HCT116 (cell line): Measurements from ENCODE around the gene NDUFS7. TPM values are rescaled to one million over a fixed set of nuclear protein-coding genes. Genes with fewer than 3 reads are reported as not detected.

ENCODE experiments used
- ATAC-seq: fragments of 200-7000 bp; cut with Tn5 transposase; 2 replicates; pipeline ENCODE4 v1.9.1; 2020; ENCODE audit warnings: mild to moderate bottlenecking, moderate library complexity
- BruUV-seq: library from RNA; stranded (reverse); fragments of 400-500 nt; replicated peaks from 2 replicates; lab custom pipeline; 2021; lab: Mats Ljungman, UMichigan
- CTCF ChIA-PET: fragments of 300-600 bp; sonication (Branson Sonifier 250); formaldehyde crosslinking; loops from one replicate; lab custom pipeline; 2021; ENCODE audit warnings: antibody characterized with exemption; lab: Charles Lee
- POLR2A ChIA-PET: fragments of 300-600, 350-600 bp; sonication (Branson Sonifier 250); formaldehyde crosslinking; loops from one replicate; lab custom pipeline; 2021; ENCODE audit warnings: antibody characterized with exemption; lab: Charles Lee
- RAD21 ChIA-PET, 2 experiments: fragments of 300-600 bp; sonication (Branson Sonifier 250); formaldehyde crosslinking; loops; one replicate each; lab custom pipeline; 2023; ENCODE audit warnings: low total read pairs in 2 of 2; ENCODE audit not compliant: uncharacterized antibody in 2 of 2, unreplicated experiment in 2 of 2, low non-redundant PET in 1 of 2; lab: Charles Lee
- DNase-seq: peaks from one replicate; pipeline ENCODE4 v3.0.0-alpha.2; 2010; ENCODE audit warnings: low read depth, low spot score
- H2AFZ ChIP-seq: fragments of 200-600 bp; shearing (Covaris generic), sonication (generic); 2 replicates; pipeline ENCODE4 v1.6.1; 2017; ENCODE audit warnings: low read depth, mixed run types, mixed read lengths, antibody characterized with exemption, low read length; ENCODE audit not compliant: poor library complexity, severe bottlenecking
- H3K27ac ChIP-seq: 2 replicates; pipeline ENCODE4 v1.5.1; 2012; ENCODE audit warnings: low read depth, low read length
- H3K27me3 ChIP-seq: fragments of 200-600 bp; sonication (generic); 2 replicates; pipeline ENCODE4 v1.6.1; 2016; ENCODE audit warnings: mixed run types, low read length, mixed read lengths; ENCODE audit not compliant: insufficient read depth
- H3K36me3 ChIP-seq, 2 experiments: fragments of 200-500 bp in 1 of 2; fragments of 200-600 bp in 1 of 2; sonication (Bioruptor generic) in 1 of 2; sonication (generic) in 1 of 2; 2 replicates each; pipeline versions ENCODE4 v1.5.1 to v1.6.1; 2014 to 2016; ENCODE audit warnings: low read length in 2 of 2, inconsistent platforms in 1 of 2, mixed read lengths in 1 of 2, mixed run types in 1 of 2; ENCODE audit not compliant: insufficient read depth in 2 of 2, control insufficient read depth in 1 of 2
- H3K4me1 ChIP-seq, 2 experiments: fragments of 200-600 bp in 1 of 2; sonication (generic) in 1 of 2; 2 replicates each; pipeline versions ENCODE4 v1.5.1 to v1.6.1; 2012 to 2017; ENCODE audit warnings: low read length in 2 of 2, inconsistent platforms in 1 of 2, mild to moderate bottlenecking in 1 of 2, mixed read lengths in 1 of 2, mixed run types in 1 of 2, moderate library complexity in 1 of 2; ENCODE audit not compliant: insufficient read depth in 2 of 2, control insufficient read depth in 1 of 2
- H3K4me2 ChIP-seq: fragments of 200-600 bp; sonication (generic); 2 replicates; pipeline ENCODE4 v1.6.1; 2017; ENCODE audit warnings: mixed run types, low read length, mixed read lengths
- H3K4me3 ChIP-seq, 2 experiments: fragments of 200-600 bp in 1 of 2; sonication (generic) in 1 of 2; replicated peaks in 1 of 2; 2 replicates each; pipeline ENCODE4 v1.5.1; 2011 to 2016; ENCODE audit warnings: low read length in 2 of 2, control low read depth in 1 of 2, low read depth in 1 of 2, mild to moderate bottlenecking in 1 of 2, mixed read lengths in 1 of 2, mixed run types in 1 of 2
- H3K79me2 ChIP-seq: fragments of 200-600 bp; sonication (generic); 2 replicates; pipeline ENCODE4 v1.6.1; 2017; ENCODE audit warnings: mild to moderate bottlenecking, mixed run types, low read length, moderate library complexity, mixed read lengths; ENCODE audit not compliant: insufficient read depth
- H3K9ac ChIP-seq: fragments of 200-600 bp; sonication (generic); 2 replicates; pipeline ENCODE4 v1.6.1; 2016; ENCODE audit warnings: low read length, mixed read lengths
- H3K9me2 ChIP-seq: fragments of 200-600 bp; sonication (generic), shearing (Covaris generic); 2 replicates; pipeline ENCODE4 v1.6.1; 2017; ENCODE audit warnings: mixed run types, mild to moderate bottlenecking, moderate library complexity; ENCODE audit not compliant: insufficient read depth
- H3K9me3 ChIP-seq, 2 experiments: fragments of 200-500 bp in 1 of 2; fragments of 200-600 bp in 1 of 2; sonication (Bioruptor generic) in 1 of 2; sonication (generic) in 1 of 2; 2 replicates each; pipeline ENCODE4 v1.6.1; 2014 to 2017; ENCODE audit warnings: low read length in 2 of 2, mixed read lengths in 2 of 2, inconsistent platforms in 1 of 2, low read depth in 1 of 2, mild to moderate bottlenecking in 1 of 2, mixed run types in 1 of 2, moderate library complexity in 1 of 2; ENCODE audit not compliant: control insufficient read depth in 1 of 2, insufficient read depth in 1 of 2
- H4K20me1 ChIP-seq: fragments of 200-600 bp; sonication (generic), shearing (Covaris generic); 2 replicates; pipeline ENCODE4 v1.6.1; 2017; ENCODE audit warnings: mixed run types, mild to moderate bottlenecking, moderate library complexity; ENCODE audit not compliant: insufficient read depth
- CBX3 ChIP-seq: IDR thresholded peaks from 2 replicates; pipeline ENCODE4 v1.6.1; 2012; ENCODE audit warnings: low read depth
- EGR1 ChIP-seq: IDR thresholded peaks from 2 replicates; pipeline ENCODE4 v1.6.1; 2012; ENCODE audit warnings: low read depth
- EZH2 ChIP-seq: fragments of 200-600 bp; sonication (generic); IDR thresholded peaks from 2 replicates; pipeline ENCODE4 v1.6.1; 2017; ENCODE audit warnings: antibody characterized with exemption, mixed run types
- JUND ChIP-seq: IDR thresholded peaks from 2 replicates; pipeline ENCODE4 v1.6.1; 2012
- POLR2A ChIP-seq: IDR thresholded peaks from 2 replicates; pipeline ENCODE4 v1.7.0; 2011; ENCODE audit warnings: borderline replicate concordance; ENCODE audit not compliant: insufficient read depth, insufficient read length; ENCODE audit errors: extremely low read depth
- POLR2AphosphoS5 ChIP-seq: IDR thresholded peaks from 2 replicates; pipeline ENCODE4 v1.6.1; 2011; ENCODE audit warnings: mild to moderate bottlenecking, low read depth, low read length, moderate library complexity
- RAD21 ChIP-seq: IDR thresholded peaks from 2 replicates; pipeline ENCODE4 v1.6.1; 2012; ENCODE audit warnings: low read depth, mild to moderate bottlenecking
- SP1 ChIP-seq: IDR thresholded peaks from 2 replicates; pipeline ENCODE4 v1.6.1; 2012; ENCODE audit warnings: low read depth
- TCF7L2 ChIP-seq: IDR thresholded peaks from 2 replicates; pipeline ENCODE4 v1.7.0; 2011; ENCODE audit warnings: borderline replicate concordance, inconsistent platforms; ENCODE audit not compliant: insufficient read depth, insufficient read length; ENCODE audit errors: extremely low read depth
- intact Hi-C: fragments of 100-400 bp; cut with micrococcal nuclease; formaldehyde crosslinking; loops from 2 replicates; pipeline ENCODE4 v1.10.0; 2022
- total RNA-seq: library from RNA; stranded (reverse); gene quantifications from one replicate; pipeline ENCODE4 v1.2.1, GENCODE V29; 2021; ENCODE audit not compliant: unreplicated experiment
- TF ChIP-seq, protein P1 (sequence below): IDR thresholded peaks from 2 replicates; pipeline ENCODE4 v1.6.1; 2012; ENCODE audit warnings: low read depth
- TF ChIP-seq, protein P2 (sequence below), 3 experiments: fragments of 200-600 bp in 1 of 3; sonication (generic) in 1 of 3; IDR thresholded peaks in 2 of 3; conservative IDR thresholded peaks in 1 of 3; 2 replicates each; pipeline ENCODE4 v1.5.1; 2012 to 2017; ENCODE audit warnings: low read depth in 2 of 3, low read length in 2 of 3, antibody characterized with exemption in 1 of 3, borderline replicate concordance in 1 of 3, control low read depth in 1 of 3, mild to moderate bottlenecking in 1 of 3, mixed read lengths in 1 of 3, mixed run types in 1 of 3, moderate library complexity in 1 of 3; ENCODE audit not compliant: insufficient read depth in 1 of 3
- TF ChIP-seq, protein P3 (sequence below): IDR thresholded peaks from 2 replicates; pipeline ENCODE4 v1.6.1; 2012
- TF ChIP-seq, protein P4 (sequence below): IDR thresholded peaks from 2 replicates; pipeline ENCODE4 v1.6.1; 2011; ENCODE audit warnings: mild to moderate bottlenecking, low read length, moderate library complexity; ENCODE audit not compliant: insufficient replicate concordance; ENCODE audit errors: extremely low read depth

NDUFS7 gene
- total RNA-seq, 1 experiment from 2014 or later: 114 TPM

DNA sequence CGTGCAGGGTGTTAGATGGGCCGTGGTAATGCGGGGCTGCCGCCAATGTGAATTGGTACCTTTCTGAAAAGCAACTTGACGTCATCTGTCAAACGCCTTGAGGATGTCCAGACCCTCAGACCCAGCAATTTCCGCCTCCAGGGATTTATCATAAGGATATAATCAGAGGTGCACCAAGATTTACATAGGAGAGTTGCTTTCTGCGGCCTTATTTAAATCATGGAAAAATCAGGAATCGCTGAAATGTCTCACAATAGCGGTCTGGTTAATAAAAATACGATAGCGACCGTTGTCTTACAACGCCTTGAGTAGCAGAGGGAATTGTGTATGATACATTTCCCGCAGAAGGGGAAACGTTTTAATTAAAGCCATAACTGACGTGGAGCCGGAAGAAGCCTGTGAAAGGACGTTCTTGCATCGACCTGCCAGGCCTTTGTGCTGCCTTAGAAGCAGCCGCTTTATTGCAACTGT, 32.3 kb upstream of the NDUFS7 start:
- H4K20me1 ChIP-seq: no peaks in the 10 kb centered on the region
- peaks cover 14% of the 10 kb centered on the region for H3K79me2 ChIP-seq
- DNase-seq: no peak
- H3K9me3 ChIP-seq: no peaks in the 10 kb centered on the region
- TF ChIP-seq TCF7L2 (no peak), JUND (no peak), CBX3 (no peak), EGR1 (no peak), RAD21 (no peak), EZH2 (no peak)
- TF ChIP-seq, protein P1, sequence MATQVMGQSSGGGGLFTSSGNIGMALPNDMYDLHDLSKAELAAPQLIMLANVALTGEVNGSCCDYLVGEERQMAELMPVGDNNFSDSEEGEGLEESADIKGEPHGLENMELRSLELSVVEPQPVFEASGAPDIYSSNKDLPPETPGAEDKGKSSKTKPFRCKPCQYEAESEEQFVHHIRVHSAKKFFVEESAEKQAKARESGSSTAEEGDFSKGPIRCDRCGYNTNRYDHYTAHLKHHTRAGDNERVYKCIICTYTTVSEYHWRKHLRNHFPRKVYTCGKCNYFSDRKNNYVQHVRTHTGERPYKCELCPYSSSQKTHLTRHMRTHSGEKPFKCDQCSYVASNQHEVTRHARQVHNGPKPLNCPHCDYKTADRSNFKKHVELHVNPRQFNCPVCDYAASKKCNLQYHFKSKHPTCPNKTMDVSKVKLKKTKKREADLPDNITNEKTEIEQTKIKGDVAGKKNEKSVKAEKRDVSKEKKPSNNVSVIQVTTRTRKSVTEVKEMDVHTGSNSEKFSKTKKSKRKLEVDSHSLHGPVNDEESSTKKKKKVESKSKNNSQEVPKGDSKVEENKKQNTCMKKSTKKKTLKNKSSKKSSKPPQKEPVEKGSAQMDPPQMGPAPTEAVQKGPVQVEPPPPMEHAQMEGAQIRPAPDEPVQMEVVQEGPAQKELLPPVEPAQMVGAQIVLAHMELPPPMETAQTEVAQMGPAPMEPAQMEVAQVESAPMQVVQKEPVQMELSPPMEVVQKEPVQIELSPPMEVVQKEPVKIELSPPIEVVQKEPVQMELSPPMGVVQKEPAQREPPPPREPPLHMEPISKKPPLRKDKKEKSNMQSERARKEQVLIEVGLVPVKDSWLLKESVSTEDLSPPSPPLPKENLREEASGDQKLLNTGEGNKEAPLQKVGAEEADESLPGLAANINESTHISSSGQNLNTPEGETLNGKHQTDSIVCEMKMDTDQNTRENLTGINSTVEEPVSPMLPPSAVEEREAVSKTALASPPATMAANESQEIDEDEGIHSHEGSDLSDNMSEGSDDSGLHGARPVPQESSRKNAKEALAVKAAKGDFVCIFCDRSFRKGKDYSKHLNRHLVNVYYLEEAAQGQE: no peak
- TF ChIP-seq, all 23 proteins: peak for 0
- H3K27ac ChIP-seq: no peak overlapping the region
- no TSS peak for BruUV-seq
- intact Hi-C loops: no loop called here
- no peak for ATAC-seq
- ChIA-PET CTCF (no interaction called here), RAD21 (no interaction called here), POLR2A (no interaction called here)
- no peak overlapping the region for H3K4me2 ChIP-seq
- H3K9me2 ChIP-seq: no peaks in the 10 kb centered on the region
- H3K36me3 ChIP-seq: no peaks in the 10 kb centered on the region; a peak in 1 of 4 replicates
- peaks cover 10 to 18% of the 10 kb centered on the region in 2 experiments for H3K4me1 ChIP-seq
- no peaks in the 10 kb centered on the region for H3K27me3 ChIP-seq
- no peak overlapping the region for H2AFZ ChIP-seq
- no peak overlapping the region for H3K4me3 ChIP-seq
- H3K9ac ChIP-seq: no peak overlapping the region

DNA sequence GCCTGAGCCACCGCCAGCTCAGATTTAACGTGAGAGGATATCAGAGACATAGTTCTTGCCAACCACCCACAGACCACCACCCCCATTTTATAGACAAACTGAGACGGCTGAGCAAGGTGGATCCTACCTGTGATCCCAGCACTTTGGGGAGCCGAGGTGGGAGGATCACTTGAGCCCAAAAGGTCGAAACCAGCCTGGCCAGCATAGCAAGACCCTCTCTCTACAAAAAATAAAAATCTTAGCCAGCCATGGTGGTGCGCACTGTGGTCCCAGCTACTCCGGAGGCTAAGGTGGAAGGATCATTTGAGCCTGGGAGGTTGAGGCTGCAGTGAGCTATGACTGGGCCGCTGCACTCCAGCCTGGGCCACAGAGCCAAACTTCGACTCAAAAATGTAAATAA, 30.6 kb upstream of the NDUFS7 start:
- H3K27me3 ChIP-seq: no peaks in the 10 kb centered on the region
- peaks cover 9 to 12% of the 10 kb centered on the region in 2 experiments; a peak in 3 of 4 replicates for H3K36me3 ChIP-seq
- ATAC-seq (no peak), DNase-seq (no peak)
- no peaks in the 10 kb centered on the region for H3K9me2 ChIP-seq
- intact Hi-C loops: no loop called here
- H3K4me3 ChIP-seq: no peak overlapping the region
- H3K79me2 ChIP-seq: peaks cover 16% of the 10 kb centered on the region
- peaks cover 10 to 18% of the 10 kb centered on the region in 2 experiments for H3K4me1 ChIP-seq
- POLR2A ChIA-PET: no interaction called here
- H3K4me2 ChIP-seq: no peak overlapping the region
- no peak overlapping the region for H3K27ac ChIP-seq
- H3K9ac ChIP-seq: no peak overlapping the region
- no TSS peak for BruUV-seq
- H3K9me3 ChIP-seq: no peaks in the 10 kb centered on the region
- CTCF ChIA-PET: no interaction called here
- no peaks in the 10 kb centered on the region for H4K20me1 ChIP-seq
- RAD21 ChIA-PET: no interaction called here
- H2AFZ ChIP-seq: no peak overlapping the region
- TF ChIP-seq, protein P2, sequence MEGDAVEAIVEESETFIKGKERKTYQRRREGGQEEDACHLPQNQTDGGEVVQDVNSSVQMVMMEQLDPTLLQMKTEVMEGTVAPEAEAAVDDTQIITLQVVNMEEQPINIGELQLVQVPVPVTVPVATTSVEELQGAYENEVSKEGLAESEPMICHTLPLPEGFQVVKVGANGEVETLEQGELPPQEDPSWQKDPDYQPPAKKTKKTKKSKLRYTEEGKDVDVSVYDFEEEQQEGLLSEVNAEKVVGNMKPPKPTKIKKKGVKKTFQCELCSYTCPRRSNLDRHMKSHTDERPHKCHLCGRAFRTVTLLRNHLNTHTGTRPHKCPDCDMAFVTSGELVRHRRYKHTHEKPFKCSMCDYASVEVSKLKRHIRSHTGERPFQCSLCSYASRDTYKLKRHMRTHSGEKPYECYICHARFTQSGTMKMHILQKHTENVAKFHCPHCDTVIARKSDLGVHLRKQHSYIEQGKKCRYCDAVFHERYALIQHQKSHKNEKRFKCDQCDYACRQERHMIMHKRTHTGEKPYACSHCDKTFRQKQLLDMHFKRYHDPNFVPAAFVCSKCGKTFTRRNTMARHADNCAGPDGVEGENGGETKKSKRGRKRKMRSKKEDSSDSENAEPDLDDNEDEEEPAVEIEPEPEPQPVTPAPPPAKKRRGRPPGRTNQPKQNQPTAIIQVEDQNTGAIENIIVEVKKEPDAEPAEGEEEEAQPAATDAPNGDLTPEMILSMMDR (IDR thresholded peaks at IDR 0.05 in 2 of 3, conservative IDR thresholded peaks at IDR 0.05 in 1 of 3; ENCODE audit: borderline replicate concordance in 1 of 3, insufficient read depth in 1 of 3, low read depth in 2 of 3, low read length in 2 of 3): no peak
- TF ChIP-seq POLR2A: no peak
- TF ChIP-seq, protein P3, sequence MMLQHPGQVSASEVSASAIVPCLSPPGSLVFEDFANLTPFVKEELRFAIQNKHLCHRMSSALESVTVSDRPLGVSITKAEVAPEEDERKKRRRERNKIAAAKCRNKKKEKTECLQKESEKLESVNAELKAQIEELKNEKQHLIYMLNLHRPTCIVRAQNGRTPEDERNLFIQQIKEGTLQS: no peak
- no peak for TF ChIP-seq POLR2AphosphoS5
- no peak for TF ChIP-seq SP1
- TF ChIP-seq RAD21: no peak
- no peak for TF ChIP-seq JUND
- no peak for TF ChIP-seq EZH2
- TF ChIP-seq, protein P4, sequence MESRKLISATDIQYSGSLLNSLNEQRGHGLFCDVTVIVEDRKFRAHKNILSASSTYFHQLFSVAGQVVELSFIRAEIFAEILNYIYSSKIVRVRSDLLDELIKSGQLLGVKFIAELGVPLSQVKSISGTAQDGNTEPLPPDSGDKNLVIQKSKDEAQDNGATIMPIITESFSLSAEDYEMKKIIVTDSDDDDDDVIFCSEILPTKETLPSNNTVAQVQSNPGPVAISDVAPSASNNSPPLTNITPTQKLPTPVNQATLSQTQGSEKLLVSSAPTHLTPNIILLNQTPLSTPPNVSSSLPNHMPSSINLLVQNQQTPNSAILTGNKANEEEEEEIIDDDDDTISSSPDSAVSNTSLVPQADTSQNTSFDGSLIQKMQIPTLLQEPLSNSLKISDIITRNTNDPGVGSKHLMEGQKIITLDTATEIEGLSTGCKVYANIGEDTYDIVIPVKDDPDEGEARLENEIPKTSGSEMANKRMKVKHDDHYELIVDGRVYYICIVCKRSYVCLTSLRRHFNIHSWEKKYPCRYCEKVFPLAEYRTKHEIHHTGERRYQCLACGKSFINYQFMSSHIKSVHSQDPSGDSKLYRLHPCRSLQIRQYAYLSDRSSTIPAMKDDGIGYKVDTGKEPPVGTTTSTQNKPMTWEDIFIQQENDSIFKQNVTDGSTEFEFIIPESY: no peak
